ENCODE measurements around the gene SUGP2. TPM values are rescaled to one million over a fixed set of nuclear protein-coding genes. Genes with fewer than 3 reads are reported as not detected.

Gene SUGP2
- total and polyA plus RNA-seq, 9 of the 15 experiments (the other 6 are each of a cell fraction or from before 2014, with no cell fraction given), result 13.1 to 101 (median 63.1) TPM

- in situ Hi-C loops (cut with MboI), result no loop called here
- TF ChIP-seq MTA3 (IDR thresholded peaks at IDR 0.05; ENCODE audit: borderline replicate concordance) (no peak), ATF1 (CRISPR knock-in tag; IDR thresholded peaks at IDR 0.05) (no peak), ATF1 (tag; IDR thresholded peaks at IDR 0.05) (peak; percentile 32; the same call in 1 of the 2 replicates), SOX6 (IDR thresholded peaks at IDR 0.05) (no peak), E2F4 (CRISPR knock-in tag; IDR thresholded peaks at IDR 0.05; ENCODE audit: low read depth) (no peak), PHF20 (IDR thresholded peaks at IDR 0.05; ENCODE audit: partially characterized antibody) (no peak), MEIS2 (IDR thresholded peaks at IDR 0.05; ENCODE audit: partially characterized antibody) (peak; percentile 81), XRCC5 (IDR thresholded peaks at IDR 0.05; ENCODE audit: low read depth, low read length) (peak; percentile 11; the same call in 1 of the 2 replicates), EZH2 (IDR thresholded peaks at IDR 0.05; ENCODE audit: borderline replicate concordance, low read depth, low read length) (no peak), NRF1 (conservative IDR thresholded peaks at IDR 0.05 in 1 of 2, IDR thresholded peaks at IDR 0.05 in 1 of 2) (peak; percentile 85 to 87), SIN3A (IDR thresholded peaks at IDR 0.05; ENCODE audit: borderline replicate concordance in 2 of 2, control insufficient read depth in 1 of 2, low read depth in 2 of 2, low read length in 2 of 2) (0 out of 4 replicates have a peak, but pooled peaks have one; percentile 12 to 15), HMGXB4 (CRISPR knock-in tag; IDR thresholded peaks at IDR 0.05) (no peak), HNRNPL (IDR thresholded peaks at IDR 0.05; ENCODE audit: low read depth, low read length) (0 out of 2 replicates have a peak, but pooled peaks have one; percentile 20), DACH1 (IDR thresholded peaks at IDR 0.05; ENCODE audit: partially characterized antibody) (no peak), SUPT5H (IDR thresholded peaks at IDR 0.05) (peak; percentile 27; the same call in 1 of the 2 replicates), TARDBP (IDR thresholded peaks at IDR 0.05) (no peak), PTTG1 (tag; IDR thresholded peaks at IDR 0.05; ENCODE audit: low read depth) (no peak), MNT (conservative IDR thresholded peaks at IDR 0.05) (peak in 1 of 2 experiments; percentile 54; a peak in 1 of 4 replicates), POLR2B (IDR thresholded peaks at IDR 0.05; ENCODE audit: low read depth, partially characterized antibody) (no peak)
Measured at GRCh38 chr19:19032420-19033175, 719 bp downstream of the SUGP2 start.

More at GRCh38 chr19:19032420-19033175, 719 bp downstream of the SUGP2 start:
- FAIRE-seq (peak; percentile 95), DNase-seq (ENCODE audit: extremely low read depth in 1 of 4, low spot score in 3 of 4) (peak; percentile 85 to 92 (median 88)), ATAC-seq (peak; percentile 78)
- Histone ChIP-seq H3K9me3 (replicated peaks; ENCODE audit: control insufficient read depth, insufficient read depth, low read depth, low read length) (0 out of 2 replicates have a peak, but pooled peaks cover 1% of the 10 kb centered on the region), H3K9ac (ENCODE audit: insufficient read depth in 1 of 2, low read depth in 2 of 2, low read length in 2 of 2) (peak overlapping the region; percentile 95 to 99), H3K27me3 (ENCODE audit: control insufficient read depth in 2 of 2, insufficient read depth in 2 of 2, low read length in 2 of 2) (no peaks in the 10 kb centered on the region), H3K4me2 (ENCODE audit: insufficient read depth, low read length) (peak overlapping the region; percentile 88), H3K4me3 (peak overlapping the region; percentile 98), H3K9me1 (ENCODE audit: control insufficient read depth, insufficient read depth, low read length) (no peaks in the 10 kb centered on the region), H3K27ac (ENCODE audit: extremely low read depth, low read depth, low read length) (peak overlapping the region; percentile 99), H3K4me1 (replicated peaks in 1 of 2; ENCODE audit: control insufficient read depth in 2 of 2, insufficient read depth in 2 of 2, low read length in 2 of 2) (peaks cover 4 to 30% of the 10 kb centered on the region in 2 experiments; a peak in 3 of 5 replicates), H3K36me3 (ENCODE audit: control insufficient read depth, insufficient read depth, low read length) (peaks cover 63% of the 10 kb centered on the region), H4K20me1 (replicated peaks; ENCODE audit: control insufficient read depth, insufficient read depth, low read length) (no peaks in the 10 kb centered on the region; the same call in 1 of the 2 replicates), H2AFZ (ENCODE audit: low read depth, low read length) (peak overlapping the region; percentile 53; the same call in 1 of the 2 replicates), H3K79me2 (ENCODE audit: control insufficient read depth, insufficient read depth, low read length) (peaks cover 87% of the 10 kb centered on the region)
- ChIA-PET POLR2A (no interaction called here), CTCF (ENCODE audit: low intra/inter-chr PET ratio) (no interaction called here)
- intact Hi-C loops (cut with micrococcal nuclease), result loop anchor here (2.0 kb wide), 1 partner anchor 72 kb away; no protein-coding TSS in a partner anchor
- WGBS (ENCODE audit: insufficient coverage, low coverage, missing lambda C conversion rate), result 4% methylated on average over 29 of the region's 31 CpGs
- BruUV-seq (replicated peaks), result TSS peak; percentile 76

Measured in K562 (cell line).